CD4-positive, alpha-beta T cell treated with Interleukin-17A for 4 hours (primary cell): ENCODE data around the gene ZNF280D.
"Not testable (repeated sequence)": the region's sequence is repeated elsewhere in the genome, so short reads cannot be mapped to it uniquely, and the experiment has no call there.

ENCODE experiments used
- DNase-seq: peaks from one replicate; pipeline ENCODE4 v3.0.0-alpha.2; 2020; ENCODE audit warnings: mixed read lengths

Gene ZNF280D

GRCh38 chr15:56709502-56709901, 23.8 kb downstream of the ZNF280D start:
- not testable (repeated sequence) for DNase-seq

GRCh38 chr15:56699743-56700142, 33.6 kb downstream of the ZNF280D start:
- DNase-seq = no peak

GRCh38 chr15:56698270-56698669, 35.0 kb downstream of the ZNF280D start:
- DNase-seq = no peak

- DNase-seq = no peak
Measured at GRCh38 chr15:56693761-56694160, 39.5 kb downstream of the ZNF280D start.

GRCh38 chr15:56690733-56691132, 42.6 kb downstream of the ZNF280D start:
- DNase-seq = no peak

- DNase-seq = no peak
Measured at GRCh38 chr15:56683908-56684307, 49.4 kb downstream of the ZNF280D start.

- DNase-seq = no peak
Measured at GRCh38 chr15:56681113-56681512, 52.2 kb downstream of the ZNF280D start.

- no peak for DNase-seq
Measured at GRCh38 chr15:56679225-56679624, 54.1 kb downstream of the ZNF280D start.

GRCh38 chr15:56678571-56678970, 54.7 kb downstream of the ZNF280D start:
- DNase-seq = no peak

- DNase-seq = no peak
Measured at GRCh38 chr15:56677271-56677670, 56.0 kb downstream of the ZNF280D start.

GRCh38 chr15:56675930-56676329, 57.4 kb downstream of the ZNF280D start:
- DNase-seq = no peak

- no peak for DNase-seq
Measured at GRCh38 chr15:56674857-56675256, 58.5 kb downstream of the ZNF280D start.

GRCh38 chr15:56672721-56673120, 60.6 kb downstream of the ZNF280D start:
- DNase-seq = no peak

- DNase-seq = no peak
Measured at GRCh38 chr15:56667517-56667916, 65.8 kb downstream of the ZNF280D start.

- DNase-seq = no peak
Measured at GRCh38 chr15:56660943-56661342, 72.4 kb downstream of the ZNF280D start.

GRCh38 chr15:56659197-56659596, 74.1 kb downstream of the ZNF280D start:
- DNase-seq = no peak

GRCh38 chr15:56654624-56655023, 78.7 kb downstream of the ZNF280D start:
- no peak for DNase-seq

- DNase-seq = no peak
Measured at GRCh38 chr15:56654216-56654615, 79.1 kb downstream of the ZNF280D start.

GRCh38 chr15:56653787-56654186, 79.5 kb downstream of the ZNF280D start:
- DNase-seq = no peak

GRCh38 chr15:56653107-56653506, 80.2 kb downstream of the ZNF280D start:
- no peak for DNase-seq

GRCh38 chr15:56648311-56648710, 85.0 kb downstream of the ZNF280D start:
- no peak for DNase-seq

- no peak for DNase-seq
Measured at GRCh38 chr15:56640549-56640948, 92.8 kb downstream of the ZNF280D start.

- no peak for DNase-seq
Measured at GRCh38 chr15:56640127-56640526, 93.2 kb downstream of the ZNF280D start.

GRCh38 chr15:56639631-56640030, 93.7 kb downstream of the ZNF280D start:
- no peak for DNase-seq

GRCh38 chr15:56631765-56632164, 101.5 kb downstream of the ZNF280D start:
- no peak for DNase-seq
